HepG2 (cell line): Measurements from ENCODE around the gene CORO7. TPM values are rescaled to one million over a fixed set of nuclear protein-coding genes. Genes with fewer than 3 reads are reported as not detected.

Experiments used
- AGO1 ChIP-seq: fragments of 200-400 bp; formaldehyde crosslinking; IDR thresholded peaks from 2 replicates; pipeline ENCODE4 v1.6.1; 2017; ENCODE audit warnings: mild to moderate bottlenecking, low read depth, low read length, moderate library complexity; ENCODE audit not compliant: poor library complexity, severe bottlenecking
- ARNT ChIP-seq: fragments of 450-650 bp; IDR thresholded peaks from 2 replicates; pipeline ENCODE4 v1.6.1; 2017
- ATM ChIP-seq: fragments of 450-650 bp; IDR thresholded peaks from 2 replicates; pipeline ENCODE4 v1.7.1; 2017; ENCODE audit warnings: mild to moderate bottlenecking, borderline replicate concordance
- CREM ChIP-seq, 2 experiments: sonication (generic) in 1 of 2; formaldehyde crosslinking in 1 of 2; IDR thresholded peaks; 2 replicates each; pipeline versions ENCODE4 v1.4.0 to v1.6.1; 2016 to 2020; ENCODE audit warnings: antibody characterized with exemption in 1 of 2, mild to moderate bottlenecking in 1 of 2, missing genetic modification reagents in 1 of 2
- HMGA1 ChIP-seq: sonication (generic); formaldehyde crosslinking; conservative IDR thresholded peaks from 2 replicates; pipeline ENCODE4 v1.4.0; 2020; ENCODE audit warnings: missing genetic modification reagents
- MAF1 ChIP-seq: sonication (generic); formaldehyde crosslinking; IDR thresholded peaks from 2 replicates; pipeline ENCODE4 v1.5.0; 2020; ENCODE audit warnings: missing genetic modification reagents, borderline replicate concordance
- MAFF ChIP-seq: IDR thresholded peaks from 2 replicates; pipeline ENCODE4 v1.6.1; 2011; ENCODE audit warnings: low read depth, low read length, improper control_type of control experiment
- MBD4 ChIP-seq: IDR thresholded peaks from 2 replicates; pipeline ENCODE4 v1.6.1; 2012; ENCODE audit warnings: low read length, inconsistent platforms, borderline replicate concordance
- MXD4 ChIP-seq: IDR thresholded peaks from 2 replicates; pipeline ENCODE4 v1.6.1; 2016; ENCODE audit warnings: mild to moderate bottlenecking, missing biosample characterization, missing genetic modification reagents
- REPIN1 ChIP-seq: sonication (generic); formaldehyde crosslinking; IDR thresholded peaks from 2 replicates; pipeline ENCODE4 v1.8.0; 2022; ENCODE audit warnings: missing genetic modification reagents, low read depth, mild to moderate bottlenecking, borderline replicate concordance
- SUZ12 ChIP-seq: fragments of 150-350 bp; IDR thresholded peaks from 2 replicates; pipeline ENCODE4 v1.6.1; 2014; ENCODE audit warnings: low read depth, low read length
- TCF7 ChIP-seq: sonication (generic); IDR thresholded peaks from 2 replicates; pipeline ENCODE4 v1.6.1; 2016; ENCODE audit warnings: antibody characterized with exemption, low read depth
- YY1 ChIP-seq: IDR thresholded peaks from 2 replicates; pipeline ENCODE4 v1.6.1; 2011; ENCODE audit warnings: low read length, low read depth, moderate library complexity, mild to moderate bottlenecking; ENCODE audit not compliant: insufficient read depth, insufficient replicate concordance
- ZNF121 ChIP-seq: sonication (generic); formaldehyde crosslinking; IDR thresholded peaks from 2 replicates; pipeline ENCODE4 v1.5.0; 2020; ENCODE audit warnings: mild to moderate bottlenecking, missing genetic modification reagents
- ZNF143 ChIP-seq: sonication (generic); formaldehyde crosslinking; IDR thresholded peaks from 2 replicates; pipeline ENCODE4 v1.4.0; 2020; ENCODE audit warnings: missing genetic modification reagents
- ZNF180 ChIP-seq: sonication (generic); formaldehyde crosslinking; IDR thresholded peaks from 2 replicates; pipeline ENCODE4 v1.4.0; 2020; ENCODE audit warnings: low read depth, missing genetic modification reagents, borderline replicate concordance
- ZNF224 ChIP-seq: sonication (generic); formaldehyde crosslinking; IDR thresholded peaks from 2 replicates; pipeline ENCODE4 v1.5.0; 2020; ENCODE audit warnings: mild to moderate bottlenecking, missing genetic modification reagents
- ZNF292 ChIP-seq: sonication (generic); formaldehyde crosslinking; IDR thresholded peaks from 2 replicates; pipeline ENCODE4 v1.8.1; 2022; ENCODE audit warnings: mild to moderate bottlenecking, low read depth, missing genetic modification reagents, borderline replicate concordance
- ZNF430 ChIP-seq: sonication (generic); formaldehyde crosslinking; IDR thresholded peaks from 2 replicates; pipeline ENCODE4 v1.9.0; 2021; ENCODE audit warnings: mild to moderate bottlenecking, missing genetic modification reagents
- ZNF557 ChIP-seq: sonication (generic); formaldehyde crosslinking; IDR thresholded peaks from 2 replicates; pipeline ENCODE4 v1.4.0; 2020; ENCODE audit warnings: missing genetic modification reagents
- ZNF749 ChIP-seq: sonication (generic); formaldehyde crosslinking; IDR thresholded peaks from 2 replicates; pipeline ENCODE4 v1.8.0; 2022; ENCODE audit warnings: mild to moderate bottlenecking, missing genetic modification reagents, moderate library complexity, borderline replicate concordance
- polyA plus RNA-seq, 8 experiments: library from polyadenylated mRNA; depleted of rRNA in 3 of 8; stranded (reverse) in 7 of 8; unstranded in 1 of 8; fragments of >200 nt; fragmentation: Illumina TruSeq in 4 of 8; extraction: Trizol in 4 of 8; gene quantifications; 2 replicates each; pipeline versions ENCODE4 v1.2.1 to v1.2.3, GENCODE V29; 2011 to 2016; ENCODE audit warnings: low read depth in 4 of 8, missing spikeins in 1 of 8, mixed read lengths in 1 of 8; ENCODE audit not compliant: insufficient read depth in 1 of 8
- total RNA-seq, 5 experiments: library from RNA; depleted of rRNA; stranded (reverse); fragments of >200 nt; fragmentation: Illumina TruSeq; extraction: Trizol; gene quantifications; 2 replicates each; pipeline ENCODE4 v1.2.3, GENCODE V29; 2016; ENCODE audit warnings: low read depth in 1 of 5
- TF ChIP-seq, protein P1 (sequence below): IDR thresholded peaks from 2 replicates; pipeline ENCODE4 v1.6.1; 2012; ENCODE audit warnings: low read length, improper control_type of control experiment
- TF ChIP-seq, protein P2 (sequence below): sonication (generic); formaldehyde crosslinking; IDR thresholded peaks from 2 replicates; pipeline ENCODE4; 2020; ENCODE audit warnings: missing genetic modification reagents, mild to moderate bottlenecking, borderline replicate concordance
- TF ChIP-seq, protein P3 (sequence below): sonication (generic); formaldehyde crosslinking; IDR thresholded peaks from 2 replicates; pipeline ENCODE4 v1.5.0; 2020; ENCODE audit warnings: missing genetic modification reagents, mild to moderate bottlenecking, borderline replicate concordance

The CORO7 gene
- total and polyA plus RNA-seq, 2 of the 13 experiments (the other 11 are each of a cell fraction or from before 2014, with no cell fraction given), result 9.9 to 14.3 TPM

DNA sequence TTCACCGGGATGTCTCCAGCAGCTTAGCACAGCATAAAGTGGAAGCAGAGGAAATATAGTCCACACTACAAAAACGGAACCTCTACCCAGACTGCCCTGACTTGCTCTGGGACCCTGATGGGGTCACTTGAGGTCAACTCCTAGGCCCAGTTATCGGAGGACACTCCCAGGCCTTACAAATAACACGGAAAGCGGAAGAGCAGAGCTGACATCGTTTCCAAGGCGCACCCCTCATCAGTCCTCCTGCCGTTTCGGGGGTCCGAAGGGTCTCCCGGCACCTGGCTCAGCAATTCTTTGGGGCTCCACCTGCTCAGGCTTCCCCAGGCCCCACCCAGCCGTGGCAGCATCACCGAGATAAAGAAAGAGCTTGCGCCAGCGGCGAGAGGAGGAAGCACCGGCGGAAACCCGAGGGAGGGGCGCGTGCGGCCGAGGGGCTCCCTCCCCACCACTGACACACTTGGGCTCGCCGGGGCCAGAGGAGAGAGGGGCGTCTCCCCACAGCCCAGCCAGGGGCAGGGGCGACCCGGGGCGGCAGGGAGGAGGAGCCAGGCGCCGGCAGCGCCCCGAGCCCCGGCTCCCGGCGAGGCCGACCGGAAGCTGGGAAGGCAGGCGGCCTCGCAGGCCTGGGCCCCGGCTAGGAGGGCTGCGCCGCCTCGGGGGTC, 727 bp downstream of the CORO7 start (continued):
- TF ChIP-seq REPIN1 (CRISPR knock-in tag) (no peak), MAFF (no peak), ZNF430 (CRISPR knock-in tag) (no peak), ATM (no peak), TCF7 (no peak), ZNF749 (CRISPR knock-in tag) (no peak), ARNT (no peak), AGO1 (no peak), MBD4 (no peak), CREM (IDR thresholded peaks at IDR 0.05) (no peak), CREM (CRISPR knock-in tag; IDR thresholded peaks at IDR 0.05) (no peak), ZNF143 (CRISPR knock-in tag) (no peak), MAF1 (no peak), ZNF557 (no peak), YY1 (no peak), ZNF121 (CRISPR knock-in tag) (no peak), ZNF292 (CRISPR knock-in tag) (no peak), SUZ12 (no peak), HMGA1 (CRISPR knock-in tag) (no peak), ZNF180 (CRISPR knock-in tag) (no peak), ZNF224 (CRISPR knock-in tag) (no peak), MXD4 (CRISPR knock-in tag) (no peak; the same call in 1 of the 2 replicates)
- TF ChIP-seq, protein P1, sequence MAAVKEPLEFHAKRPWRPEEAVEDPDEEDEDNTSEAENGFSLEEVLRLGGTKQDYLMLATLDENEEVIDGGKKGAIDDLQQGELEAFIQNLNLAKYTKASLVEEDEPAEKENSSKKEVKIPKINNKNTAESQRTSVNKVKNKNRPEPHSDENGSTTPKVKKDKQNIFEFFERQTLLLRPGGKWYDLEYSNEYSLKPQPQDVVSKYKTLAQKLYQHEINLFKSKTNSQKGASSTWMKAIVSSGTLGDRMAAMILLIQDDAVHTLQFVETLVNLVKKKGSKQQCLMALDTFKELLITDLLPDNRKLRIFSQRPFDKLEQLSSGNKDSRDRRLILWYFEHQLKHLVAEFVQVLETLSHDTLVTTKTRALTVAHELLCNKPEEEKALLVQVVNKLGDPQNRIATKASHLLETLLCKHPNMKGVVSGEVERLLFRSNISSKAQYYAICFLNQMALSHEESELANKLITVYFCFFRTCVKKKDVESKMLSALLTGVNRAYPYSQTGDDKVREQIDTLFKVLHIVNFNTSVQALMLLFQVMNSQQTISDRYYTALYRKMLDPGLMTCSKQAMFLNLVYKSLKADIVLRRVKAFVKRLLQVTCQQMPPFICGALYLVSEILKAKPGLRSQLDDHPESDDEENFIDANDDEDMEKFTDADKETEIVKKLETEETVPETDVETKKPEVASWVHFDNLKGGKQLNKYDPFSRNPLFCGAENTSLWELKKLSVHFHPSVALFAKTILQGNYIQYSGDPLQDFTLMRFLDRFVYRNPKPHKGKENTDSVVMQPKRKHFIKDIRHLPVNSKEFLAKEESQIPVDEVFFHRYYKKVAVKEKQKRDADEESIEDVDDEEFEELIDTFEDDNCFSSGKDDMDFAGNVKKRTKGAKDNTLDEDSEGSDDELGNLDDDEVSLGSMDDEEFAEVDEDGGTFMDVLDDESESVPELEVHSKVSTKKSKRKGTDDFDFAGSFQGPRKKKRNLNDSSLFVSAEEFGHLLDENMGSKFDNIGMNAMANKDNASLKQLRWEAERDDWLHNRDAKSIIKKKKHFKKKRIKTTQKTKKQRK, result no peak
- TF ChIP-seq, protein P2, sequence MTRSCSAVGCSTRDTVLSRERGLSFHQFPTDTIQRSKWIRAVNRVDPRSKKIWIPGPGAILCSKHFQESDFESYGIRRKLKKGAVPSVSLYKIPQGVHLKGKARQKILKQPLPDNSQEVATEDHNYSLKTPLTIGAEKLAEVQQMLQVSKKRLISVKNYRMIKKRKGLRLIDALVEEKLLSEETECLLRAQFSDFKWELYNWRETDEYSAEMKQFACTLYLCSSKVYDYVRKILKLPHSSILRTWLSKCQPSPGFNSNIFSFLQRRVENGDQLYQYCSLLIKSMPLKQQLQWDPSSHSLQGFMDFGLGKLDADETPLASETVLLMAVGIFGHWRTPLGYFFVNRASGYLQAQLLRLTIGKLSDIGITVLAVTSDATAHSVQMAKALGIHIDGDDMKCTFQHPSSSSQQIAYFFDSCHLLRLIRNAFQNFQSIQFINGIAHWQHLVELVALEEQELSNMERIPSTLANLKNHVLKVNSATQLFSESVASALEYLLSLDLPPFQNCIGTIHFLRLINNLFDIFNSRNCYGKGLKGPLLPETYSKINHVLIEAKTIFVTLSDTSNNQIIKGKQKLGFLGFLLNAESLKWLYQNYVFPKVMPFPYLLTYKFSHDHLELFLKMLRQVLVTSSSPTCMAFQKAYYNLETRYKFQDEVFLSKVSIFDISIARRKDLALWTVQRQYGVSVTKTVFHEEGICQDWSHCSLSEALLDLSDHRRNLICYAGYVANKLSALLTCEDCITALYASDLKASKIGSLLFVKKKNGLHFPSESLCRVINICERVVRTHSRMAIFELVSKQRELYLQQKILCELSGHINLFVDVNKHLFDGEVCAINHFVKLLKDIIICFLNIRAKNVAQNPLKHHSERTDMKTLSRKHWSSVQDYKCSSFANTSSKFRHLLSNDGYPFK (CRISPR knock-in tag), result no peak
- TF ChIP-seq, protein P3, sequence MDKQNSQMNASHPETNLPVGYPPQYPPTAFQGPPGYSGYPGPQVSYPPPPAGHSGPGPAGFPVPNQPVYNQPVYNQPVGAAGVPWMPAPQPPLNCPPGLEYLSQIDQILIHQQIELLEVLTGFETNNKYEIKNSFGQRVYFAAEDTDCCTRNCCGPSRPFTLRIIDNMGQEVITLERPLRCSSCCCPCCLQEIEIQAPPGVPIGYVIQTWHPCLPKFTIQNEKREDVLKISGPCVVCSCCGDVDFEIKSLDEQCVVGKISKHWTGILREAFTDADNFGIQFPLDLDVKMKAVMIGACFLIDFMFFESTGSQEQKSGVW (CRISPR knock-in tag), result no peak
